Measurements from ENCODE around the gene CNOT9. TPM values are rescaled to one million over a fixed set of nuclear protein-coding genes. Genes with fewer than 3 reads are reported as not detected.

The CNOT9 gene
- total and polyA plus RNA-seq, 2 of the 13 experiments (the other 11 are each of a cell fraction or from before 2014, with no cell fraction given), result 82.6 to 92.4 TPM

DNA sequence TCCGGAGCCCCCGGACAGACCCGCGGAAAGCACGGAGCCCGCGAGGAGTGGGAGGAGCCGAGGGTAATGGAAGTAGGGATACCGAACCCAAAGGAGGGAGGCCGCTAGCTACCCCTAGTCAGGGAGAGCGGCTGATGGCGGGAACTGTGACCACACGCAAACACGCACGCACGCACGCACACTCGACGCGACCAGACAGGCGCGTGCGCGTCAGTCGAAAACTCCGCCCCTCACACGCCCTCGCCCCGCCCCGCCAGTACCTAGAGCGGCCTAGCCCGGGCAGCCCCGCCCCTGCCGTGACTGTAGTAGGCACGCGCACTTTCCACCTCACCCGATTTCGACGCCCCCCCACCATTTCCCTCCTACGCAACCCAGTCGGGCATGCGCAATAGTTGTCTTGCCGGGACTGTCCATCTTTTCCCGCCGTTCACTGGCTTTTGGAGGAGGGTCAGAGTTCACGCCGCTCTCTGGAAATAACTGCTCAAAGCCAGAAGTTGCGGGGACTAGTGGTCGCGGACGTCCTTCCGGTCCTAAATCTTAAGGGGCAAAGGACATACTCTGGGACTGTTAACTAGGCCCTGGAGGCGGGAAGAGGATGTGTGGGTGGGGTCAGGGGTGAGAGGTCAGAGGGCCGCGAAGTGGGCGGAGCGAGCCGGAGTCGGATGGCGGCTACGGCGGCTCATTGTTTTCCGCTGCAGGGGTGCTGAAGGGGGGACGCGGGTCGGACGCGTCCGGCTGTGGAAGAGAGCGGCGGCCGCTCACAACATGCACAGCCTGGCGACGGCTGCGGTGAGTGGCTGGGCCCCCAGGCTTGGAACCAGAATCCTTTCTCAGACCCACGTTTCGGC is at the start of gene CNOT9, which contains the start of gene USP37 (continued):
- TF ChIP-seq, protein P1, sequence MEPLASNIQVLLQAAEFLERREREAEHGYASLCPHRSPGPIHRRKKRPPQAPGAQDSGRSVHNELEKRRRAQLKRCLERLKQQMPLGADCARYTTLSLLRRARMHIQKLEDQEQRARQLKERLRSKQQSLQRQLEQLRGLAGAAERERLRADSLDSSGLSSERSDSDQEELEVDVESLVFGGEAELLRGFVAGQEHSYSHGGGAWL (CRISPR knock-in tag; IDR thresholded peaks at IDR 0.05), result peak; percentile 63; the same call in 1 of the 2 replicates
- TF ChIP-seq ARHGAP35 (CRISPR knock-in tag; IDR thresholded peaks at IDR 0.05; ENCODE audit: borderline replicate concordance) (no peak; the same call in 1 of the 2 replicates), ZNF232 (CRISPR knock-in tag; IDR thresholded peaks at IDR 0.05; ENCODE audit: borderline replicate concordance) (peak; percentile 99), ZBTB38 (CRISPR knock-in tag; IDR thresholded peaks at IDR 0.05) (peak; percentile 79), TFDP2 (CRISPR knock-in tag; IDR thresholded peaks at IDR 0.05) (peak; percentile 99), ZNF17 (CRISPR knock-in tag; IDR thresholded peaks at IDR 0.05) (peak; percentile 97), SMYD3 (CRISPR knock-in tag; IDR thresholded peaks at IDR 0.05) (peak; percentile 98; the same call in 1 of the 2 replicates), THRA (CRISPR knock-in tag; IDR thresholded peaks at IDR 0.05; ENCODE audit: borderline replicate concordance) (no peak; the same call in none of the 2 replicates), HMGXB3 (CRISPR knock-in tag; IDR thresholded peaks at IDR 0.05; ENCODE audit: borderline replicate concordance) (peak; percentile 95; the same call in 1 of the 2 replicates), ZFY (CRISPR knock-in tag; IDR thresholded peaks at IDR 0.05) (peak; percentile 95), MBNL3 (CRISPR knock-in tag; conservative IDR thresholded peaks at IDR 0.05) (no peak), ETV6 (CRISPR knock-in tag; conservative IDR thresholded peaks at IDR 0.05) (0 out of 2 replicates have a peak, but pooled peaks have one; percentile 9), FOXO1 (CRISPR knock-in tag; IDR thresholded peaks at IDR 0.05) (peak; percentile 65), ZNF333 (CRISPR knock-in tag; IDR thresholded peaks at IDR 0.05; ENCODE audit: borderline replicate concordance) (no peak; the same call in none of the 2 replicates)
- TF ChIP-seq, protein P2, sequence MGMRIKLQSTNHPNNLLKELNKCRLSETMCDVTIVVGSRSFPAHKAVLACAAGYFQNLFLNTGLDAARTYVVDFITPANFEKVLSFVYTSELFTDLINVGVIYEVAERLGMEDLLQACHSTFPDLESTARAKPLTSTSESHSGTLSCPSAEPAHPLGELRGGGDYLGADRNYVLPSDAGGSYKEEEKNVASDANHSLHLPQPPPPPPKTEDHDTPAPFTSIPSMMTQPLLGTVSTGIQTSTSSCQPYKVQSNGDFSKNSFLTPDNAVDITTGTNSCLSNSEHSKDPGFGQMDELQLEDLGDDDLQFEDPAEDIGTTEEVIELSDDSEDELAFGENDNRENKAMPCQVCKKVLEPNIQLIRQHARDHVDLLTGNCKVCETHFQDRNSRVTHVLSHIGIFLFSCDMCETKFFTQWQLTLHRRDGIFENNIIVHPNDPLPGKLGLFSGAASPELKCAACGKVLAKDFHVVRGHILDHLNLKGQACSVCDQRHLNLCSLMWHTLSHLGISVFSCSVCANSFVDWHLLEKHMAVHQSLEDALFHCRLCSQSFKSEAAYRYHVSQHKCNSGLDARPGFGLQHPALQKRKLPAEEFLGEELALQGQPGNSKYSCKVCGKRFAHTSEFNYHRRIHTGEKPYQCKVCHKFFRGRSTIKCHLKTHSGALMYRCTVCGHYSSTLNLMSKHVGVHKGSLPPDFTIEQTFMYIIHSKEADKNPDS (CRISPR knock-in tag; IDR thresholded peaks at IDR 0.05), result peak; percentile 81

All from HepG2 (cell line).